ENCODE data around the gene TRAF3IP3.

- TF ChIP-seq EP300 (IDR thresholded peaks at IDR 0.05; ENCODE audit: borderline replicate concordance) (no peak; the same call in 1 of the 2 replicates), YY1 (IDR thresholded peaks at IDR 0.05; ENCODE audit: low read depth) (peak; percentile 48; the same call in 1 of the 2 replicates)
Observed at GRCh38 chr1:209784265-209785169, 28.7 kb downstream of the TRAF3IP3 start, which contains the start of gene C1orf74.
